Measurements from ENCODE around the gene TBP. TPM values are rescaled to one million over a fixed set of nuclear protein-coding genes. Genes with fewer than 3 reads are reported as not detected.
A peak's percentile ranks its signal among the peaks of the same experiment; 100 is the strongest.
"Not testable (repeated sequence)": the region's sequence is repeated elsewhere in the genome, so short reads cannot be mapped to it uniquely, and the experiment has no call there.

Gene TBP
- 15.1 and 20.2 TPM in 2 replicates for total RNA-seq (2014; rRNA removed; shearing (Covaris generic))

DNA sequence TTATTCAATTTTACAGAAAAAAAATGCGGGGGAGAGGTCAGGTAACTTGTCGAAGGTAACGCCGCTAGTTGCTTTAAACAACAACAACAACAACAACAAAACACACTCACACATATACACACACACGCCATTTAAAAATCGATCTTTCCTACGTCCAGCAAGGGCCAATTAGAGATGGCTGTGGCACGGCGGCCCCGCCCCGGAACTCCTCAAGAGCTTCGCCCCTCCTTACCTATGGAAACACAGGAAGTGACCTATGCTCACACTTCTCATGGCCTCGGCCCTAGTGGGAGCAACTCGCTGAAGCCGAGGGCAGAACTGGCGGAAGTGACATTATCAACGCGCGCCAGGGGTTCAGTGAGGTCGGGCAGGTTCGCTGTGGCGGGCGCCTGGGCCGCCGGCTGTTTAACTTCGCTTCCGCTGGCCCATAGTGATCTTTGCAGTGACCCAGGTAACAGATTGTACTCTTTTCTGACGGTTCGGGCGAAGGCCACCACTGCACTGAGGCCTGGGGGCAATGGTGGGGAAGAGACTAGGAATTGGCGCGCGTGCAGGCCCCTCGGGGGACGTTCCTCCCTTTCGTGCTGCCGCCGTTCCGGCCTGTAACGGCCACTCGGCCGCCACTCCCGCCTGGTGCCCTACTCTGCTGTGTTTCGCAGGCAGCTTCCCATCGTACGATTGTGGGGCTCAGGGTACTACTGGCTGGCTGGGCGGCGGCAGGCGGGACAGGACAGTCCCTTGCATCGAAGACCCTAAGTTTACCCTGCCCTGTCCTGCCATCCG is at the start of gene TBP:
Gene TBP (plus strand): TSS at position 357 of the 783 bp plus-strand sequence. CDS start 2,661 bp downstream, outside the sequence.
- DNase-seq (ENCODE audit: low spot score), result peak; percentile 96

- DNase-seq (ENCODE audit: low spot score), result no peak
Measured at GRCh38 chr6:170504479-170504878, 49.7 kb upstream of the TBP start.

DNA sequence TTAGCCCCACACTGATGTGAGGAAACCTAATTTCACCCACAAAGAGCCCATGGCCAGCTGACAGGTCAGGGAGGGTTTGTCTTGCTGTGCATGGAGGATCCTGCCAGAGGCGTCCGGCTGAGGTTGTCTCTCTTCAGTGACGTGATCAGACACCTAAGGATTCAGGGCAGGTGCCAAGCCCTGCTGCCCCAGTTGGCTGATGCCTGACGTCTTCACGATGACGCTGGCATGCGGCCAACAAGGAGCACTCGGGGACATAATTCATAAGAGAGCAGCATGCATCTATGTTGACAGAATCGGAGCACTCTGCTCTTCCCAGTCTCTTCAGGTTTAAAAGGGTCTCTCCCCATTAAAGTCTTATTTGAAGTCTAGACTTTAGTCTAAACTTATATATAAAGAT is 48.9 kb upstream of the TBP start:
- DNase-seq (ENCODE audit: low spot score), result no peak

- no peak for DNase-seq (ENCODE audit: low spot score)
Measured at GRCh38 chr6:170506446-170506845, 47.7 kb upstream of the TBP start.

GRCh38 chr6:170507728-170508127 is 46.4 kb upstream of the TBP start:
- not testable (repeated sequence) for DNase-seq (ENCODE audit: low spot score)

DNA sequence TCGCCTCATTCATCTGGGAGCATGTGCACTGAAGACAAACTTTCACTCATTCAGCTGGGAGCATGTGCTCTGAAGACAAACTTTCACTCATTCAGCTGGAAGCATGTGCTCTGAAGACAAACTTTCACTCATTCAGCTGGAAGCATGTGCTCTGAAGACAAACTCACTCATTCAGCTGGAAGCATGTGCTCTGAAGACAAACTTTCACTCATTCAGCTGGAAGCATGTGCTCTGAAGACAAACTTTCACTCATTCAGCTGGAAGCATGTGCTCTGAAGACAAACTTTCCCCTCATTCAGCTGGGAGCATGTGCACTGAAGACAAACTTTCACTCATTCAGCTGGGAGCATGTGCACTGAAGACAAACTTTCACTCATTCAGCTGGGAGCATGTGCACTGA is 45.9 kb upstream of the TBP start:
- not testable (repeated sequence) for DNase-seq (ENCODE audit: low spot score)

GRCh38 chr6:170508892-170509722 is 45.1 kb upstream of the TBP start:
- DNase-seq (ENCODE audit: low spot score), result not testable (repeated sequence)

- no peak for DNase-seq (ENCODE audit: low spot score)
Measured at GRCh38 chr6:170509723-170510018, 44.5 kb upstream of the TBP start.

DNA sequence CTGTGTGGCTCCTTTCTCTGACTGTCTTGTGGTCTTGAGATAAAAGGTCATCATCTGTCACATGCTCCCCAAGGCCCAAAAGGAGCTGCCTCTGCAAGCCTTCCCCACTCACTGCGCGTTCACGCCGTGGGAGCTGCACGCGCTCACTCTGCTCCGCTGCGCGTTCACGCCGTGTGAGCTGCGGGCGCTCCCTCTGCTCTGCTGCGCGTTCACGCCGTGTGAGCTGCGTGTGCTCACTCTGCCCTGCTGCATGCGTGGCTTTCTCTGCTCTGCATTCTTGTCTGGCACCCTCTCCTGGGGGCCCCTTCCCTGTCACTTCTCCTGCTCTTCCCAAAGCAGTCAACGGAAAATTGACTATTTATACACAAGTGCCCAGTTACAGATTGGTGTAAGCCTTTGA is 43.5 kb upstream of the TBP start:
- no peak for DNase-seq (ENCODE audit: low spot score)

DNA sequence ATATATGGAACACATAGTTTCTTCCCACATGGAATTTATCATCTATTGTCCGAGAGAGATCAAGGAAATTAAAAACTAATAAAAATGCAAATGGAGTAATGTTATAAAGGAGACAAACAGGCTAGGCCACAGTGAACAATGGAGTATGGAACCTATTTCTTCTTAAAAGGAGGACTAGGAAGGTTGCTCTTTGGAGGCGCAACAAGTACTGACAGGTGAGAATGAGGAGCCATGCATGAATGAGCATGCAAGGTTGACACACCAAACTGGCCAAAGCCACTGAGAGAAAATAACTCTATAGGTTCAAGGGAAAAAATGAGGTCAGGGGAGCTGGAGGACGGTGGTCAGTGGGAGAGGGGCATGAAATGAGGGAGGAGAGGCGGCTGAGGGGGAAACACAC is 41.9 kb upstream of the TBP start:
- no peak for DNase-seq (ENCODE audit: low spot score)

DNA sequence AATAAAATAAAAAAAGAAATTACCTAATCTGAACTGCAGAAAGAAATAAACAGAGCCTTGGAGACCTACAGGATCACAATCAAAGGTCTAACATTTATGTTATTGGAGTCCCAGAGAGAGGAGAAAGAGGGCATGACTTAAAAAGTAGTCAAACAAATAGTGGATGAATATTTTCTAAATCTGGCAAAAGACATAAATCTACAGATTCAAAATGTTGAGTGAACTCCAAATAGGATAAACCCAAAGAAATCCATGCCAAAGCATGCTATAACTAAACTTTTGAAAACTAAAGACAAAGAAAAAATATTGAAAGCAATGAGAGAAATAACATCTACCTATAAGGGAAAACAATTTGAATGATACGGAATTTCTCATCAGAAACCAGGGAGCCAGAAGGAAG is 39.3 kb upstream of the TBP start:
- no peak for DNase-seq (ENCODE audit: low spot score)

- DNase-seq (ENCODE audit: low spot score), result peak; percentile 78
Measured at GRCh38 chr6:170516783-170517616, 37.2 kb upstream of the TBP start.

- DNase-seq (ENCODE audit: low spot score), result no peak
Measured at GRCh38 chr6:170522565-170523183, 31.5 kb upstream of the TBP start.

GRCh38 chr6:170523256-170524171 is 30.7 kb upstream of the TBP start:
- no peak for DNase-seq (ENCODE audit: low spot score)

GRCh38 chr6:170524172-170524502 is 30.0 kb upstream of the TBP start:
- no peak for DNase-seq (ENCODE audit: low spot score)

GRCh38 chr6:170525795-170526194 is 28.4 kb upstream of the TBP start:
- no peak for DNase-seq (ENCODE audit: low spot score)

GRCh38 chr6:170527995-170528394 is 26.2 kb upstream of the TBP start:
- DNase-seq (ENCODE audit: low spot score), result not testable (repeated sequence)

DNA sequence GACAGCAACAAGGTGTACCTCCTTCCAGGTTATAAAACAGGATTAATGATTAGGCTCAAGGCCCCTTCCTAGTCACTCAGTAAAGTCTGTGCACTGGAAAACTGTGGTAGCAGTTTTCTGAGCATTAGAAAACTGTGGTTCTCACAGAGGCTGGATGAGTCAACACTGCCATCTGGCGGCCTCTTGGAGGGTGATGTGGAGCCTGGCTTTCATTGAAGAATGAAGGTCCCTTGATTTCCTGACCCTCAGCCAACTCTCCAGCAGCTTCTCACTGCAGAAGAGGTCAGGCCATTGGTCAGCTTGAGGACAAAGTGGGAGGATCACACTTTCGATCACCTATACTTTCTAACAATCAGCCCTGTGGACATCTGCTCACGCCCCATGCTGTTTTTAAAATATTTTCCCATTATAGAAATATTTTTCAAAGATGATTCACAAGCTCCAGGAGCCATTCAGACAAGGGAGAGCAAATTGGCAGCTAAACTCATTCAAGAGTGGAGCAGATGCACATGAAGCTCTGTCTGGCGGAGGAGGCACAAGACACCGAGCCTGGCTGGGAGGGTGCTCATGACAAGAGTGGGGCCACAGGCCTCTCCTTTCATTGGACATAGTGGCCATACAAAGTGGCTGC is 24.2 kb upstream of the TBP start:
- peak; percentile 74 for DNase-seq (ENCODE audit: low spot score)

GRCh38 chr6:170532867-170533488 is 21.2 kb upstream of the TBP start:
- DNase-seq (ENCODE audit: low spot score), result no peak

DNA sequence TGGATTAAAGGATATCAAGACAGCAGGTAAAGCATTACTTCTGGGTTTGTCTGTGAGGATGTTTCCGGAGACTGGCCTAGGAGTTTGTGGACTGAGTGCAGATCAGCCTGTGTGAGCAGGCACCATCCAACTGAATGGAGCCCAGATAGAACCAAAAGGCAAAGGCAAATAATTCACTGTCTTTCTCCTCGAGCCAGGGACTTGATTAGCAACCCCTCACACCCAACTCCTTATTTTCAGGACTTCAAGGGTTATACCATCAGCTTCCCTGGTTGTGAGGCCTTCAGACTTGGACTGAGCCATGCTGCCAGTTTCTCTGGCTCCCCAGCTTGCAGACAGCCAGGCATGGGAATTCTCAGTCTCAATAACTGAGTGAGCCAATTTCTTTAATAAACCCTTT is 20.4 kb upstream of the TBP start:
- no peak for DNase-seq (ENCODE audit: low spot score)

Data from A172 (cell line).